ENCODE measurements around the gene VPS35L.

Gene VPS35L

DNA sequence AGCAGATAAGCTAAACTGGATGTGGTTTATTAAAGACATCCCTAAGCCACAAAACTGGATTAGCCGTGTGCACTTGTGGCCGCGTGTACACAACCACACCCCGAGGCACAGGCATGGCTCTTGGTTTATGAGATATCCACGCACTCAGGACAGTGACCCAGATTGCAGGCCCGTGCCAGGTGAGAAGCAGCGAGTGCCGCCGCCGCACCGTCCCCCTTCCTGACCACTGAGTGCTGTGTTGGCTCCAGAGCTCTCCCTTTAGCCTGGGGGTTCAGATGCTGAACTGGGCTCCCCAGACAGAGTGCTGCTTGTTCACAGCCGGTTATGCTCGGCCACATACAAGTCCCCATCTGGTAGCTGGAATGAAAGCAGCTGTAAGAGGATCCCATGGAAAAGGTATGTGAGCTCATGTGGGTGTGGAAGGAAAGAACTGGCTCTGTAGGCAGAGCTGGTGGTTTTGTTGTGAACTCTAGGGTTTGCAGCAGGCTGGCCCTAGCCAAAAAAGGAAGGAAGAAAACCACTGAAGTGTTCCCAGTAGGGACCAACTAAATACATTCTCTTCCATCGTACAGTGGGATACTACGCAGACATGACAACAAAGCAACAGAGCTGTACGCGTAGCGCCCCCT, 133.0 kb downstream of the VPS35L start:
- WGBS, 2 experiments: 94 to 96% methylated on average over 18 of the region's 18 CpGs
- H3K27me3 ChIP-seq (ENCODE audit: control insufficient read depth, insufficient read depth, low read length, poor library complexity, severe bottlenecking): no peaks in the 10 kb centered on the region
- no peaks in the 10 kb centered on the region for H3K4me1 ChIP-seq (ENCODE audit: control insufficient read depth, insufficient read depth, low read length)
- H3K4me3 ChIP-seq (ENCODE audit: insufficient read depth, low read depth, low read length): no peak overlapping the region
- H3K27ac ChIP-seq (ENCODE audit: insufficient read depth, low read depth, low read length, poor library complexity, severe bottlenecking): no peak overlapping the region
- peaks cover 19% of the 10 kb centered on the region for H3K36me3 ChIP-seq (ENCODE audit: control insufficient read depth, insufficient read depth, low read length)
- H3K9me3 ChIP-seq (ENCODE audit: control insufficient read depth, low read length): no peaks in the 10 kb centered on the region

DNA sequence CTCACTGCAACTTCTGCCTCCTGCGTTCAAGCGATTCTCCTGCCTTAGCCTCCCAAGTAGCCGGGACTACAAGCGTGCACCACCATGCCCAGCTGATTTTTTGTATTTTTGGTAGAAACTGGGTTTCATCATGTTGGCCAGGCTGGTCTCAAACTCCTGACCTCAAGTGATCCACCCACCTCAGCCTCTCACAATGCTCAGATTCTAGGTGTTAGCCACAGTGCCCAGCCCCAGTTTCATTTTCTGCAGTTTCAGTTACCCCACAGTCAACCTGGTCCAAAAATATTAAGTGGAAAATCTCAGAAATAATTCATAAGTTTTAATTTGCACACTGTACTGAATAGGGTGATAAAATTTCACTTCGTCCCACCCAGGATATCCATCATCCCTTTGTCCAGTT, 133.8 kb downstream of the VPS35L start:
- H3K36me3 ChIP-seq (ENCODE audit: control insufficient read depth, insufficient read depth, low read length): peaks cover 17% of the 10 kb centered on the region
- 93 to 96% methylated on average over 4 of the region's 5 CpGs for WGBS, 2 experiments
- H3K9me3 ChIP-seq (ENCODE audit: control insufficient read depth, low read length): no peaks in the 10 kb centered on the region
- H3K4me1 ChIP-seq (ENCODE audit: control insufficient read depth, insufficient read depth, low read length): no peaks in the 10 kb centered on the region
- H3K27ac ChIP-seq (ENCODE audit: insufficient read depth, low read depth, low read length, poor library complexity, severe bottlenecking): no peak overlapping the region
- no peak overlapping the region for H3K4me3 ChIP-seq (ENCODE audit: insufficient read depth, low read depth, low read length)
- H3K27me3 ChIP-seq (ENCODE audit: control insufficient read depth, insufficient read depth, low read length, poor library complexity, severe bottlenecking): no peaks in the 10 kb centered on the region

GRCh38 chr16:19690196-19690595, 134.7 kb downstream of the VPS35L start:
- Histone ChIP-seq H3K9me3 (ENCODE audit: control insufficient read depth, low read length) (no peaks in the 10 kb centered on the region), H3K27me3 (ENCODE audit: control insufficient read depth, insufficient read depth, low read length, poor library complexity, severe bottlenecking) (no peaks in the 10 kb centered on the region), H3K36me3 (ENCODE audit: control insufficient read depth, insufficient read depth, low read length) (peaks cover 20% of the 10 kb centered on the region), H3K27ac (ENCODE audit: insufficient read depth, low read depth, low read length, poor library complexity, severe bottlenecking) (no peak overlapping the region), H3K4me1 (ENCODE audit: control insufficient read depth, insufficient read depth, low read length) (no peaks in the 10 kb centered on the region), H3K4me3 (ENCODE audit: insufficient read depth, low read depth, low read length) (no peak overlapping the region)
- 82 to 93% methylated on average over 4 of the region's 4 CpGs for WGBS, 2 experiments

DNA sequence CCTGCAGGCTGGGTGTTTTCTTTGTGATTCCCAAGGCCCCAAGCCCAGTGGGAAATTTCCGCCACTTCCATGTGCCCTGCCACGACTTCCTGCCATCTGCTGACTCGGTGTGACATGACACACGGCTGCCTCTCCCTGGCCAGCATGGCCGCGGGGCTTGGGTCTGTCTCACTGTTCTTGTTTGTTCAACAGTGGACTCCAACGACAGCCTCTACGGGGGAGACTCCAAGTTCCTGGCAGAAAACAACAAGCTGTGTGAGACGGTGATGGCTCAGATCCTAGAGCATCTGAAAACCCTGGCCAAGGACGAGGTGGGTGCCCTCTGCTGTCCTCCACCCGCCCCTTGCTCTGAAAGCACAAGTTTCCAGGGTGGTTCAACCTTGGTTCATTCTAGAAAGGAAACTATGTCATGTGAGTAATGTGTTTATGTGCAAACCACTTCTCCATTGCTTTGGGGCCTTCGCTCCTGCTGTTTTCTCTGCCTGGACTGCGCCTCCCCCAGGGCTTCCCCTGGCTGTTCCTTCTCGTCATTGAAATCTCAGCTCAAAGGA, 135.7 kb downstream of the VPS35L start:
- Histone ChIP-seq H3K36me3 (ENCODE audit: control insufficient read depth, insufficient read depth, low read length) (peaks cover 17% of the 10 kb centered on the region), H3K27me3 (ENCODE audit: control insufficient read depth, insufficient read depth, low read length, poor library complexity, severe bottlenecking) (no peaks in the 10 kb centered on the region), H3K9me3 (ENCODE audit: control insufficient read depth, low read length) (no peaks in the 10 kb centered on the region), H3K4me1 (ENCODE audit: control insufficient read depth, insufficient read depth, low read length) (no peaks in the 10 kb centered on the region), H3K27ac (ENCODE audit: insufficient read depth, low read depth, low read length, poor library complexity, severe bottlenecking) (no peak overlapping the region), H3K4me3 (ENCODE audit: insufficient read depth, low read depth, low read length) (no peak overlapping the region)
- 93% methylated on average over 14 of the region's 14 CpGs for WGBS, 2 experiments

GRCh38 chr16:19694989-19695388, 139.5 kb downstream of the VPS35L start:
- WGBS, 2 experiments: 95 to 96% methylated on average over 8 of the region's 8 CpGs
- no peaks in the 10 kb centered on the region for H3K4me1 ChIP-seq (ENCODE audit: control insufficient read depth, insufficient read depth, low read length)
- H3K4me3 ChIP-seq (ENCODE audit: insufficient read depth, low read depth, low read length): no peak overlapping the region
- H3K27me3 ChIP-seq (ENCODE audit: control insufficient read depth, insufficient read depth, low read length, poor library complexity, severe bottlenecking): no peaks in the 10 kb centered on the region
- no peak overlapping the region for H3K27ac ChIP-seq (ENCODE audit: insufficient read depth, low read depth, low read length, poor library complexity, severe bottlenecking)
- H3K36me3 ChIP-seq (ENCODE audit: control insufficient read depth, insufficient read depth, low read length): peaks cover 40% of the 10 kb centered on the region
- H3K9me3 ChIP-seq (ENCODE audit: control insufficient read depth, low read length): no peaks in the 10 kb centered on the region

DNA sequence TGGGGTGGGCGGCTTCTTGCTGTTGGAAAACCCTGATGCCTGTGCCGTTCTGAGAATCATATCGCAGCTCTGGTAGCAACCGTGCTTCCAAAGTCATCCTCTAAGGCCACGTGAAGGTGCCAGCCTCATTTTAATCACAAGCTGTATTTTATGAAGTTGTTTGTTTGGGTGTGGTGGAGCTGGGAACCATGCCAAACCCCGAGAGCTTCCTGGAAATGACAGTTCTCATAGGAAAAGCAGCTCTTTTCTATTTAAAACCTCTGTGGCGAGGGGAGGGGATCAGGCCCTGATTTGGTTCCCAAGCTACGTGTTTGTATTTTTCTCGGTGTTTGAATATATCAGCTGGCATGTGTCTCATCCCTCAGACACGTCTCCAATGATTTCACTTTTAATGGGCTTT, 140.8 kb downstream of the VPS35L start:
- Histone ChIP-seq H3K9me3 (ENCODE audit: control insufficient read depth, low read length) (no peaks in the 10 kb centered on the region), H3K36me3 (ENCODE audit: control insufficient read depth, insufficient read depth, low read length) (peaks cover 43% of the 10 kb centered on the region), H3K4me1 (ENCODE audit: control insufficient read depth, insufficient read depth, low read length) (no peaks in the 10 kb centered on the region), H3K27ac (ENCODE audit: insufficient read depth, low read depth, low read length, poor library complexity, severe bottlenecking) (no peak overlapping the region), H3K27me3 (ENCODE audit: control insufficient read depth, insufficient read depth, low read length, poor library complexity, severe bottlenecking) (no peaks in the 10 kb centered on the region), H3K4me3 (ENCODE audit: insufficient read depth, low read depth, low read length) (no peak overlapping the region)
- WGBS, 2 experiments: 96% methylated on average over 10 of the region's 10 CpGs

GRCh38 chr16:19696961-19697360, 141.5 kb downstream of the VPS35L start:
- no peaks in the 10 kb centered on the region for H3K9me3 ChIP-seq (ENCODE audit: control insufficient read depth, low read length)
- WGBS, 2 experiments: 95 to 96% methylated on average over 15 of the region's 15 CpGs
- H3K4me3 ChIP-seq (ENCODE audit: insufficient read depth, low read depth, low read length): no peak overlapping the region
- peaks cover 49% of the 10 kb centered on the region for H3K36me3 ChIP-seq (ENCODE audit: control insufficient read depth, insufficient read depth, low read length)
- no peaks in the 10 kb centered on the region for H3K27me3 ChIP-seq (ENCODE audit: control insufficient read depth, insufficient read depth, low read length, poor library complexity, severe bottlenecking)
- no peak overlapping the region for H3K27ac ChIP-seq (ENCODE audit: insufficient read depth, low read depth, low read length, poor library complexity, severe bottlenecking)
- H3K4me1 ChIP-seq (ENCODE audit: control insufficient read depth, insufficient read depth, low read length): no peaks in the 10 kb centered on the region

DNA sequence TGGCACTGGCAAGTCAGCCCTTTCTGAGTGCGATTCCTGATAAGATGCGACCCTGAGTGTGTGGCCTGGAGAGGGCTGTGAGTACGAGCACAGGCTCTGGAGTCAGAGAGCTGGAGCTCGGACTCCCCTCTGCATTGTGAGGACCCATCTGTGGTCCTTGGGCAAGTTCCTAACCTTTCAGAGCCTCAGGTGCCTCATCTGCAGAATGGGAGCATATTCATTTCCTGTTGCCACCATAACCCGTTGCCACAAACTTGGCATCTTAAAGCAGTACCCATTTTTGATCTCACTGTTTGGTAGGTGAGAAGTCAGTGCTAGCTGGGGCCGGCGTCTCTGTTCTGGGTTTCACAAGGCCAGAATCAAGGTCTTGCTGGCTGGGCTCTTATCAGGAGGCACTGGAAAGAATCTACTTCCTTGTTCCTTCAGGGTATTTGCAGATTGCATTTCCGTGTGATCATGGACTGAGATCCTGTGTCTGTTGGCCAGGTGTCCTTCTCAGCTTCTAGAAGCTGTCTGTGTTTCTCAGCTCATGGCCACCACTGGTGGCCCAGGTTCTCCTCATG, 142.3 kb downstream of the VPS35L start:
- no peaks in the 10 kb centered on the region for H3K27me3 ChIP-seq (ENCODE audit: control insufficient read depth, insufficient read depth, low read length, poor library complexity, severe bottlenecking)
- H3K27ac ChIP-seq (ENCODE audit: insufficient read depth, low read depth, low read length, poor library complexity, severe bottlenecking): no peak overlapping the region
- WGBS, 2 experiments: 95 to 96% methylated on average over 8 of the region's 8 CpGs
- no peaks in the 10 kb centered on the region for H3K4me1 ChIP-seq (ENCODE audit: control insufficient read depth, insufficient read depth, low read length)
- H3K4me3 ChIP-seq (ENCODE audit: insufficient read depth, low read depth, low read length): no peak overlapping the region
- H3K9me3 ChIP-seq (ENCODE audit: control insufficient read depth, low read length): no peaks in the 10 kb centered on the region
- H3K36me3 ChIP-seq (ENCODE audit: control insufficient read depth, insufficient read depth, low read length): peaks cover 55% of the 10 kb centered on the region

GRCh38 chr16:19698480-19699465, 143.3 kb downstream of the VPS35L start:
- Histone ChIP-seq H3K36me3 (ENCODE audit: control insufficient read depth, insufficient read depth, low read length) (peaks cover 62% of the 10 kb centered on the region), H3K9me3 (ENCODE audit: control insufficient read depth, low read length) (no peaks in the 10 kb centered on the region), H3K27ac (ENCODE audit: insufficient read depth, low read depth, low read length, poor library complexity, severe bottlenecking) (no peak overlapping the region), H3K4me3 (ENCODE audit: insufficient read depth, low read depth, low read length) (no peak overlapping the region), H3K4me1 (ENCODE audit: control insufficient read depth, insufficient read depth, low read length) (no peaks in the 10 kb centered on the region), H3K27me3 (ENCODE audit: control insufficient read depth, insufficient read depth, low read length, poor library complexity, severe bottlenecking) (no peaks in the 10 kb centered on the region)
- 96% methylated on average over 19 of the region's 19 CpGs for WGBS, 2 experiments

GRCh38 chr16:19699472-19699871, 144.0 kb downstream of the VPS35L start:
- H3K9me3 ChIP-seq (ENCODE audit: control insufficient read depth, low read length): no peaks in the 10 kb centered on the region
- WGBS, 2 experiments: 95 to 98% methylated on average over 8 of the region's 8 CpGs
- peaks cover 68% of the 10 kb centered on the region for H3K36me3 ChIP-seq (ENCODE audit: control insufficient read depth, insufficient read depth, low read length)
- no peaks in the 10 kb centered on the region for H3K4me1 ChIP-seq (ENCODE audit: control insufficient read depth, insufficient read depth, low read length)
- H3K27ac ChIP-seq (ENCODE audit: insufficient read depth, low read depth, low read length, poor library complexity, severe bottlenecking): no peak overlapping the region
- no peaks in the 10 kb centered on the region for H3K27me3 ChIP-seq (ENCODE audit: control insufficient read depth, insufficient read depth, low read length, poor library complexity, severe bottlenecking)
- H3K4me3 ChIP-seq (ENCODE audit: insufficient read depth, low read depth, low read length): no peak overlapping the region
